ENCODE data around the gene LRBA.

The LRBA gene

GRCh38 chr4:150769248-150769647 is 245.8 kb downstream of the LRBA start:
- no peak overlapping the region for H3K4me3 ChIP-seq (ENCODE audit: low read depth, low read length)
- in situ Hi-C loops (cut with HindIII; ENCODE audit: low sequenced_read_pairs) = no loop called here
- DNase-seq (ENCODE audit: low read depth) = no peak
- TF ChIP-seq, protein P1, sequence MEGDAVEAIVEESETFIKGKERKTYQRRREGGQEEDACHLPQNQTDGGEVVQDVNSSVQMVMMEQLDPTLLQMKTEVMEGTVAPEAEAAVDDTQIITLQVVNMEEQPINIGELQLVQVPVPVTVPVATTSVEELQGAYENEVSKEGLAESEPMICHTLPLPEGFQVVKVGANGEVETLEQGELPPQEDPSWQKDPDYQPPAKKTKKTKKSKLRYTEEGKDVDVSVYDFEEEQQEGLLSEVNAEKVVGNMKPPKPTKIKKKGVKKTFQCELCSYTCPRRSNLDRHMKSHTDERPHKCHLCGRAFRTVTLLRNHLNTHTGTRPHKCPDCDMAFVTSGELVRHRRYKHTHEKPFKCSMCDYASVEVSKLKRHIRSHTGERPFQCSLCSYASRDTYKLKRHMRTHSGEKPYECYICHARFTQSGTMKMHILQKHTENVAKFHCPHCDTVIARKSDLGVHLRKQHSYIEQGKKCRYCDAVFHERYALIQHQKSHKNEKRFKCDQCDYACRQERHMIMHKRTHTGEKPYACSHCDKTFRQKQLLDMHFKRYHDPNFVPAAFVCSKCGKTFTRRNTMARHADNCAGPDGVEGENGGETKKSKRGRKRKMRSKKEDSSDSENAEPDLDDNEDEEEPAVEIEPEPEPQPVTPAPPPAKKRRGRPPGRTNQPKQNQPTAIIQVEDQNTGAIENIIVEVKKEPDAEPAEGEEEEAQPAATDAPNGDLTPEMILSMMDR (IDR thresholded peaks at IDR 0.05; ENCODE audit: low read depth, low read length, missing control alignments) = no peak

DNA sequence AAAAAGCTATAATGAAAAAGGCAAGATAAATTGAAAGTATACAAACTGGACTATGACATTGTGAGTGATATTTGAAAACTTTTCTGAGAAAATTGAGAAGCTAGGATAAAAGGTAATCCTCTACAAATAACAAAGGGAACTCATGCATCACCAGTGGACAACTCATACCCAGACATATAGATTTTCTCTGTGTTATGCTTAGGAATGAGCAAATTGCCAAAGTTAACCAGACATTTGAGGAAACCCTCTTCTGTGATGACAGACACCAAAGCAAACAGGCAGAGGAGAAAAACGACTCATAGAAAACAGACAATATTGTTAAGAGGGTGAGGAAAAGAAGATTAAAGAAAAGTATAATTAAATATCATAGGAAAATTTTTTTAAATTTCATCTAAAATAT is 246.6 kb downstream of the LRBA start:
- TF ChIP-seq, protein P1 (IDR thresholded peaks at IDR 0.05; ENCODE audit: low read depth, low read length, missing control alignments) = no peak
- in situ Hi-C loops (cut with HindIII; ENCODE audit: low sequenced_read_pairs) = no loop called here
- DNase-seq (ENCODE audit: low read depth) = no peak
- H3K4me3 ChIP-seq (ENCODE audit: low read depth, low read length) = no peak overlapping the region

DNA sequence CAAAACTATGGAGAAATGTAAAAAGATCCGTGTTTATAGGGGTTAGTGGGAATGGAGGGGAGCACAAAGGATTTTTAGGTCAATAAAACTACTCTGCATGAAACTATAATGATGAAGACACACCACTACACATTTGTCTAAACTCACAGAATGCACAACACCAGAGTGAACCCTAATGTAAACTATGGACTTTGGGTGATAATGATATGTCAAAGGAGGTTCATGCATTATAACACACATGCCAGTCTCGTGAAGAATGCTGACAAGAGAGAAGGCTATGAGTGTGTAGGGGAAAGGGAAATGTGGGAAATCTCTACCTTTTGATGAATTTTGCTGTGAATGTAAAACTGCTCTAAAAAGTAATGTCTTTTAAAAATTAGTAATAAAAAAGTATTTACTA is 249.9 kb downstream of the LRBA start:
- no peak for DNase-seq (ENCODE audit: low read depth)
- TF ChIP-seq, protein P1 (IDR thresholded peaks at IDR 0.05; ENCODE audit: low read depth, low read length, missing control alignments) = no peak

DNA sequence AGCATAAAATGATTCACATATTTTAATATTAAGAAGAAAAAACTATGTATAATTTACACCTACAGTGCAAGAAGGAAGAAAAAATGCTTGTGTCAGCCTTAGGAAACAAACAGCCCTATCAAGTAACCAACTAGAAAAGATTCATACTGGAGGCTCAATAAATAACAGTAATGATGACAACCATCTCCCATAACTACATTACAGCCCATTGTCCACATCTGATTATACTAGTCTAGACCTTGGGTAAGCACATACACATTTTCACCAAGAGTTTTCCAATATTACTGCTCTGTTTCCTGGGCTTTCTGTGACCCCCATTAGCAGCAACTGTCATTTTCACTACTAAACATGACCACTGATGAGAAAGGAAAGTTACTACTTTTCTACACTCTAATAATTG is 263.4 kb downstream of the LRBA start:
- H3K4me3 ChIP-seq (ENCODE audit: low read depth, low read length) = no peak overlapping the region
- in situ Hi-C loops (cut with HindIII; ENCODE audit: low sequenced_read_pairs) = no loop called here
- TF ChIP-seq, protein P1 (IDR thresholded peaks at IDR 0.05; ENCODE audit: low read depth, low read length, missing control alignments) = no peak
- no peak for DNase-seq (ENCODE audit: low read depth)

More for the DNA sequence above, 249.9 kb downstream of the LRBA start:
- no peak overlapping the region for H3K4me3 ChIP-seq (ENCODE audit: low read depth, low read length)
- in situ Hi-C loops (cut with HindIII; ENCODE audit: low sequenced_read_pairs) = no loop called here

GRCh38 chr4:150750824-150751223 is 264.3 kb downstream of the LRBA start:
- in situ Hi-C loops (cut with HindIII; ENCODE audit: low sequenced_read_pairs) = no loop called here
- no peak overlapping the region for H3K4me3 ChIP-seq (ENCODE audit: low read depth, low read length)
- DNase-seq (ENCODE audit: low read depth) = no peak
- TF ChIP-seq, protein P1 (IDR thresholded peaks at IDR 0.05; ENCODE audit: low read depth, low read length, missing control alignments) = no peak

GRCh38 chr4:150746156-150746555 is 268.9 kb downstream of the LRBA start:
- in situ Hi-C loops (cut with HindIII; ENCODE audit: low sequenced_read_pairs) = no loop called here
- peak; percentile 8 for DNase-seq (ENCODE audit: low read depth)
- TF ChIP-seq, protein P1 (IDR thresholded peaks at IDR 0.05; ENCODE audit: low read depth, low read length, missing control alignments) = no peak

GRCh38 chr4:150744570-150744969 is 270.5 kb downstream of the LRBA start:
- TF ChIP-seq, protein P1 (IDR thresholded peaks at IDR 0.05; ENCODE audit: low read depth, low read length, missing control alignments) = no peak
- no peak overlapping the region for H3K4me3 ChIP-seq (ENCODE audit: low read depth, low read length)
- in situ Hi-C loops (cut with HindIII; ENCODE audit: low sequenced_read_pairs) = no loop called here
- no peak for DNase-seq (ENCODE audit: low read depth)

More at GRCh38 chr4:150746156-150746555, 268.9 kb downstream of the LRBA start:
- no peak overlapping the region for H3K4me3 ChIP-seq (ENCODE audit: low read depth, low read length)

Data from astrocyte of the cerebellum (primary cell).